Thyroid gland (tissue), 4 donors: ENCODE data around the gene LRRC27. TPM values are rescaled to one million over a fixed set of nuclear protein-coding genes. Genes with fewer than 3 reads are reported as not detected.

Experiments used
- DNase-seq, 2 donors: peaks; one replicate each; pipeline ENCODE4 v3.0.0-alpha.2; 2019
- H3K27ac ChIP-seq, 3 donors: fragments of 200-600 bp; sonication (generic); 1 replicate in 2 of 3; 2 replicates in 1 of 3; pipeline ENCODE4 v1.5.1; 2016 to 2019; ENCODE audit warnings: mild to moderate bottlenecking in 1 of 3, moderate library complexity in 1 of 3
- H3K27me3 ChIP-seq: fragments of 200-600 bp; sonication (generic); one replicate; pipeline ENCODE4 v1.5.1; 2019
- H3K36me3 ChIP-seq, 2 donors: fragments of 200-600 bp; sonication (generic); one replicate each; pipeline ENCODE4 v1.5.1; 2016 to 2019
- H3K4me1 ChIP-seq, 2 donors: fragments of 200-600 bp; sonication (generic); one replicate each; pipeline ENCODE4 v1.5.1; 2017 to 2019
- H3K4me3 ChIP-seq, 3 donors: fragments of 200-600 bp; sonication (generic); replicated peaks in 1 of 3; 1 replicate in 2 of 3; 2 replicates in 1 of 3; pipeline ENCODE4 v1.5.1; 2016; ENCODE audit warnings: mild to moderate bottlenecking in 1 of 3
- H3K9me3 ChIP-seq: fragments of 200-600 bp; sonication (generic); one replicate; pipeline ENCODE4 v1.5.1; 2017
- CTCF ChIP-seq, 6 experiments: fragments of 200-600 bp in 3 of 6; fragments of 450-650 bp in 3 of 6; sonication (generic) in 3 of 6; IDR thresholded peaks; one replicate each; pipeline ENCODE4 v1.5.1; 2016 to 2019; ENCODE audit warnings: antibody characterized with exemption in 6 of 6, mild to moderate bottlenecking in 2 of 6, inconsistent platforms in 1 of 6, moderate library complexity in 1 of 6
- POLR2A ChIP-seq, 2 donors: fragments of 450-650 bp; IDR thresholded peaks; one replicate each; pipeline ENCODE4 v1.6.1; 2017; ENCODE audit warnings: antibody characterized with exemption in 2 of 2, mild to moderate bottlenecking in 2 of 2, moderate library complexity in 1 of 2
- WGBS, 2 donors: methylation state at CpG; one replicate each; pipeline ENCODE4 v1.1.5; 2017; 5-methylcytosine and 5-hydroxymethylcytosine counted together
- intact Hi-C: fragments of 100-400 bp; cut with DNase I; formaldehyde crosslinking; loops from one replicate; pipeline ENCODE4 v1.15.1; 2023
- total RNA-seq, 4 donors: library from RNA; depleted of rRNA; stranded (reverse); fragments of >200 nt; gene quantifications; one replicate each; pipeline ENCODE4 v1.2.3, GENCODE V29; 2016

Gene LRRC27
- total RNA-seq, 4 donors from 2014 or later: 14.0 to 24.4 (median 19.4) TPM

- H3K4me3 ChIP-seq: no peak overlapping the region
- no peaks in the 10 kb centered on the region for H3K27me3 ChIP-seq
- TF ChIP-seq POLR2A (IDR thresholded peaks at IDR 0.05): no peak
- TF ChIP-seq CTCF (IDR thresholded peaks at IDR 0.05): no peak
- H3K9me3 ChIP-seq: no peaks in the 10 kb centered on the region
- intact Hi-C loops: loop anchor here (5.0 kb wide), 1 partner anchor 253 kb away; no protein-coding TSS in a partner anchor
- WGBS, 2 donors: 9 to 38% methylated on average over 4 to 15 of the region's 22 CpGs
- DNase-seq: peak; percentile 48 to 69
- no peak overlapping the region for H3K27ac ChIP-seq
- H3K4me1 ChIP-seq: peaks cover 3 to 8% of the 10 kb centered on the region in 2 donors
- no peaks in the 10 kb centered on the region for H3K36me3 ChIP-seq
Observed at GRCh38 chr10:132388891-132389432, 57.0 kb downstream of the LRRC27 start.

GRCh38 chr10:132389433-132390169 lies 57.6 kb downstream of the LRRC27 start:
- DNase-seq: no peak
- peaks cover 3 to 8% of the 10 kb centered on the region in 2 donors for H3K4me1 ChIP-seq
- TF ChIP-seq CTCF (IDR thresholded peaks at IDR 0.05) (no peak), POLR2A (IDR thresholded peaks at IDR 0.05) (no peak)
- H3K36me3 ChIP-seq: no peaks in the 10 kb centered on the region
- H3K9me3 ChIP-seq: no peaks in the 10 kb centered on the region
- no peaks in the 10 kb centered on the region for H3K27me3 ChIP-seq
- intact Hi-C loops: loop anchor here (5.0 kb wide), 1 partner anchor 253 kb away; no protein-coding TSS in a partner anchor
- no peak overlapping the region for H3K4me3 ChIP-seq
- 79 to 94% methylated on average over 4 to 5 of the region's 16 CpGs for WGBS, 2 donors
- no peak overlapping the region for H3K27ac ChIP-seq

GRCh38 chr10:132390170-132390920 lies 58.4 kb downstream of the LRRC27 start:
- DNase-seq: no peak
- intact Hi-C loops: no loop called here
- TF ChIP-seq POLR2A (IDR thresholded peaks at IDR 0.05): no peak
- no peak for TF ChIP-seq CTCF (IDR thresholded peaks at IDR 0.05)
- WGBS, 2 donors: 77 to 79% methylated on average over 7 to 8 of the region's 8 CpGs
- Histone ChIP-seq H3K4me3 (no peak overlapping the region), H3K9me3 (no peaks in the 10 kb centered on the region), H3K36me3 (no peaks in the 10 kb centered on the region), H3K4me1 (peaks cover 6 to 12% of the 10 kb centered on the region in 2 donors), H3K27ac (no peak overlapping the region), H3K27me3 (no peaks in the 10 kb centered on the region)

- Histone ChIP-seq H3K4me1 (peaks cover 12 to 19% of the 10 kb centered on the region in 2 donors), H3K9me3 (no peaks in the 10 kb centered on the region), H3K27ac (no peak overlapping the region), H3K4me3 (no peak overlapping the region), H3K27me3 (no peaks in the 10 kb centered on the region), H3K36me3 (no peaks in the 10 kb centered on the region)
- 51 to 55% methylated on average over 18 to 19 of the region's 19 CpGs for WGBS, 2 donors
- TF ChIP-seq CTCF (IDR thresholded peaks at IDR 0.05): no peak
- TF ChIP-seq POLR2A (IDR thresholded peaks at IDR 0.05): no peak
- no peak for DNase-seq
- intact Hi-C loops: no loop called here
Observed at GRCh38 chr10:132390921-132391675, 59.1 kb downstream of the LRRC27 start.
